HG03135 (cell line): ENCODE measurements around the gene TEX22.

ENCODE experiments used
- ATAC-seq: cut with Tn5 transposase; IDR thresholded peaks from one replicate; pipeline ENCODE4 v1.9.1; 2021; ENCODE audit warnings: mild to moderate bottlenecking, moderate library complexity; ENCODE audit not compliant: unreplicated experiment

The TEX22 gene

DNA sequence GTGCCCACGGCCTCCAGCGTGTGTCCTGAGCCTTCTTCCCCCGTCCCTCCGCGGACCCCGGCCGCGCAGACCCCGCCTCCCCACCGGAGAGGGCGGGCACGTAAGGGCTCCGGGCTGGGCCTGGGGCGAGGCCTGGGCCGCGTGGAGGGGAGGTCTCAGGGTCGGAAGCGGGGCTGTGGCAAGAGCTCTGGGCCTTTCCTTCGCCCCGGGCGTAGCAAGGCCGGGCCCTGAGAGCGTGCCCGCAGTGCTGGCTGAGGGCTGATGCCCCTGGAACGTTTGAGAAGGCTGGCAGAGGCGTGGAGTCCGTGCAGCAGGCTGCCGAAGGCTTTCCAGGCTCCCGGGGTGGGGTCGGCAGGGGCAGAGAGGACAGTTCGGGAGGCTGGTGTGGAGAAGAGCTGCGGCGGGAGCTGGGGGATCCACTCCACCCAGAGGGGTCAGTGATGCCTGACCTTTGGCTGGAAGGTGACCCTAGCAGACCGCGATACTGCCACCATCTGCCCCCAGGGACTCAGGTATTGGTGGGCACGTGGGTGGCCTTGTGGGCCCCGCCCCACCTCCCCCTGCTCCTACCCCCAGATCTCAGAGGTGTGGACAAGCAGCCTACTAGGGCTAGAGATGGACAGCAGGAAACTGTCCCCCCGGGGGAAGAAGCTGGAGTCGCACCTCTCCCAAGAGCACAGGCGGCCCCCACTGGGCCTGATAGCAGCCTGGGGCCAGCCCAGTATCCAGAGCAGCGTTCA, 558 bp downstream of the TEX22 start:
- peak; percentile 42 for ATAC-seq

DNA sequence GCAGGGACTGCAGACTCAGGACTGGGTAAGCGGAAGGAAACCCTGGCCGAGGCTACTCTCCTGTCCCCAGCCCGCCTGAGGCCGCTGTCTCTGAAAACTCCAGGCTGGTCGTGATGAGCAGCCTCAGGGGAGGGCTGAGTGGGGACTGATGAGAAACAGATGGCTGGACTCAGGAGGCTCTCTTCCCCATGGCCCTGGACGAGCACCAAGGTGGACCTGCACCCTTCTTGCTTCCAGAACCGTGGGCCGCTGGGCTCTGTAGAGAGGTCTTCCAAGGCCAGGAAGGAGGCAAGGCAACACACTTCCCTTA, 1.1 kb downstream of the TEX22 start:
- no peak for ATAC-seq

DNA sequence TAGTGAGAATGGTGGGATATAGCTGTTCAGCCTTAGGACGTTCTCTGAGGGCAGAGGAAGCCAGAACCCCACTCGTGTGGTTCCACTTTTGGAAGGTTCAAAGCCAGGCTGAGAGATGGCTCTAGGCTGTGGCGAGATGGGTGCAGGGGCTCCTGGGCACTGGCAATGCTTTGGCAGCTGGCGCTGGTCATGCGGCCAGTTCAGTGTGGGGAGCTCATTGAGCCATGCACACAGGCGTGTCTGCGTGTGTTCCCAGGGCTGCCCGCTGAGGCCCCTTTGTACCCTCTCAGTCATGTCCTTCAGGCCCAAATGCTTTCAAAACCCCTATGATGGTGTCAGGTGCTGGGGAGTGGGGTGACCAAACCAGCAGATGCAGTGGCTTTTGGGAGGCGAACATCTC, 1.7 kb downstream of the TEX22 start:
- no peak for ATAC-seq

DNA sequence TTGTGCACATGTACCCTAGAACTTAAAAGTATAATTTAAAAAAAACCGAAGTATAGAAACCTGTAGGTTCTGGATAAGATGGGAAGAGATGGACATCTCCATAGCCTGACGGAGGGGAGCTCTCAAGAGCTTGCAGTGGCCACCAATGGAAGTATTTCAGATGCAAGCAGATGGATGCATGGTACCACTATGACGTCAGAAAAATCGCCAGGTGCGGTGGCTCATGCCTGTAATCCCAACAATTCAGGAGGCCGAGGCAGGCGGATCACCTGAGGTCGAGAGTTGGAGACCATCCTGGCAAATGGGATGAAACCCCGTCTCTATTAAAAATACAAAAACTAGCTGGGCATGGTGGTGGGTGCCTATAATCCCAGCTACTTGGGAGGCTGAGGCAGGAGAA, 3.4 kb downstream of the TEX22 start:
- ATAC-seq = no peak

DNA sequence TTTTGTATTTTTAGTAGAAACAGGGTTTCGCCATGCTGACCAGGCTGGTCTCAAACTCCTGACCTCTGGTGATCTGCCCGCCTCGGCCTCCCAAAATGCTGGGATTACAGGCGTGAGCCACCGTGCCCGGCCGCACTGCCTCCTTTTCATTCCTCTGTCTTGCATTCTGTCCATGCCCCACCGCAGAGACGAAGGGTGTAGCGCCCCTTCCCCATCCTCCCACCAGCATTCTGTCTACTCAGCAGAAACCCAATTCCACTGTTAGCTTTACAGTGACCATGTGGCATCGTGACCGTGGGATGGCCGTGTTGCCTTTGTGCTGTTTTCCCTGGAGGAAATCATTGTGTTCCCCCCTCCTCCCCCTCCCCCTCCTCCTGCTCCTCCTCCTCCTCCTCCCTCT, 10.3 kb downstream of the TEX22 start:
- ATAC-seq = no peak

DNA sequence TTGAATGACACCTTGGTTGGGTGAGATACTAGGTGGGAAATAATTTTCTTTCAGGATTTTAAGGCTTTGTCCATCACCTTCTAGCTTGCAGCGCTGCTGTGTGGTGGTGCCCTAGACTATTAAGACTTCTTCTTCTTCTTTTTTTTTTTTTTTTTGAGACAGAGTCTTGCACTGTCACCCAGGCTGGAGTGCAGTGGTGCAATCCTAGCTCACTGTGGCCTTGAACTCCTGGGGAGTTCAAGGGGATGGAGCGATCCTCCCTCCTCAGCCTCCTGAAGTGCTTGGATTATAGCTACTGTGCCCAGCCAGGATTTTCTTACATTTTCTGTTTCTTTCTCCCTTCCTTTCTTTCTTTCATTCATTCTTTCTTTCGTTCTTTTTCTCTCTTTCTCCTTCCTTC, 11.0 kb downstream of the TEX22 start:
- no peak for ATAC-seq

DNA sequence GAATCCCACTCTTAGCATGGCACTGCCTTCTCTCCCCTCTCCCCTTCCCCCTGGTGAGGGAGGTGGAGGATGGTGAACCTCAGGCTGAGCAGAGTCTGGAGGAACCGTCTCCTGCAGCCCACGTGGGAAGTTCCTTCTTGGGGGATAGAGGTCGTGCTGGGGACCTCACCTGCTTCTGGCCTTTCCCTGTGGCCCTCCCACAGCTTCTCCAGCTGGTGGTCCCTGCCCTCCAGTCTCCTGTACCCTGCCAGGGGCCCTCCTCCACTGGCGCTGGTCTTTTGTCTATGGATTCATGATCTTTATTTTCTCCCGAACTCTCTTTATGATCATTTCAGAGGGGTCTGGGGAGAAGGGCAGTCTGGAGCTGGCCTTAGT, 12.3 kb downstream of the TEX22 start:
- no peak for ATAC-seq

DNA sequence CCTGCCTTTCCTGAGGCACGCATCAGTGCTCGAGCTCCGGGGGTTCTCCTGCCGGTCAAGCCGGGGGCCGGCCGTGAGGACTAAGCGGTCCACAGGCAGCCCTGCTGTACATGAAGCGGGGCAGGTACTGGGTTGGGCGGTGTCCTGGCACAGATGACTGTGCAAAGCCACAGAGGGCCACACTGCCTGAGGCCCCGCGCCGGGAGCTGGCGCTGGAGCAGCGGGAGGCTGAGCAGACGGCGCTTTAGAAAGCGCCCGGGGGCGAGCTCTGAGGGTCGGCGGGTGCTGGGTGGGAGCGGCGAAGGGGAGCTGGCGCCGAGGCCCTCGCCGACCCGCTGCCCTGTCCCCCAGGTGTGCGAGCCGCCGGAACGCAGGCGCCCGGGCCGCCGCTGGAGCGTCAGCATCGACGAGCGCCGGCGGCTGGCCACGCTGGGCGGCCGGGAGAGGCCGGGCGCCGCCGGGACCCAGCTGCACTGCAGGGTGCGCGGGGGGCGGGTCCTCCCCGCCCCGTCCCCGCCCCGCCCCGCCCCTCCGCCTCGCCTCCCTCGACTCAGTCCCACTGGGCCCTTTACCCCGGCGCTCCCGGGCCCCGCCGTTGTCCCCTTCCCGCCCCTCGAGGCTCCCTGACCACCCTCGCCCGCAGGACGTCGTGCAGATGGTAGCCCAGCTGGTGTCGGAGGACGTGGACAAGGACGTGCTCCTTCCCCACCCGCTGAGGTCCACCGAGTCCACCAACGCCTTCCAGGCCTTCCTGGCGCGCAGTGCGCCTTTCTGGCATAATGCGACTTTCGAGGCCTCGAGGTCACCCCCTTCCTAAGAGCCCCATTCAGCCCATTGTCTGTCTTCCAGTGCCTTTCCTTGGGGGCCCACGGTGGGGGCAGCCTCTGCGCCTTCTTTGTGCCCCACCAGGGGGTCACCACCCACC, 12.9 kb downstream of the TEX22 start:
- no peak for ATAC-seq

DNA sequence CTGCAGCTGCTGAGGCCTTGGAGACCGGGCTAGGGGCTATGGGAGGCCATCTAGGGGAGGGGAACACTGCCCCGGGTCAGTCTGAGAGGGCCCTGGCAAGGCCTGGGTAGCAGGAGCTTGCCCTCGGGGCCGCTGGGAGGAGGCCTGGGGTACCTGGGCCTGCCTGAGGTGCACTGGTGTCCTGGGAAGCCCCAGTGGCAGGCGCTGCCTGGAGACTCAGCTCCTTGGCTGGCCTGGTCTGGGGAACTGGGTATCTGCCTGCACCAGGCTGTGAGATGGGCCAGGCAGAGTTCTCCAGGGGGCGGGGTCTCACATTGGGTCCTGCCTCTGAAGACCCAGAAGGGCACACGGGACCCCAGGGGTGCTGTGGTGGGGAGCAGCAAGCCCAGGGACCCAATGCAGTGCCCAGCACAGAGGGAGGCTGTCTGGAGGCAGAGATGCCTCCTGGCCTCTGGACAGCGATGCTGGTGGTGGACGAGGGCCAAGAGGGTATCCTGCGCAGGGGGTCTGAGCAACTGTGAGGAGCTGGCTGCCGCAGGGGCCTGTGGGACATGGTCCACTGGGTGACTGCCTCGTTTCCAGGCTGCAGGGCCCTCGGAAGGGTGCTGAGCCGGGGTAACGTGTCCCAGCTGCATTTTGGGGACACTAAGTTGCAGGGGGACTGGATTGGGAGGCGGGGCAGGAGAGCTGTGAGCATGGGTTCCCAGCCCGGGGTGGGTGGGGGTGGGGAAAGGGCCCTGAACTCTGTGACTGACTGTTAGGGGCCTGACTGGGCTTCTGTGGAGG, 13.8 kb downstream of the TEX22 start:
- ATAC-seq = no peak

DNA sequence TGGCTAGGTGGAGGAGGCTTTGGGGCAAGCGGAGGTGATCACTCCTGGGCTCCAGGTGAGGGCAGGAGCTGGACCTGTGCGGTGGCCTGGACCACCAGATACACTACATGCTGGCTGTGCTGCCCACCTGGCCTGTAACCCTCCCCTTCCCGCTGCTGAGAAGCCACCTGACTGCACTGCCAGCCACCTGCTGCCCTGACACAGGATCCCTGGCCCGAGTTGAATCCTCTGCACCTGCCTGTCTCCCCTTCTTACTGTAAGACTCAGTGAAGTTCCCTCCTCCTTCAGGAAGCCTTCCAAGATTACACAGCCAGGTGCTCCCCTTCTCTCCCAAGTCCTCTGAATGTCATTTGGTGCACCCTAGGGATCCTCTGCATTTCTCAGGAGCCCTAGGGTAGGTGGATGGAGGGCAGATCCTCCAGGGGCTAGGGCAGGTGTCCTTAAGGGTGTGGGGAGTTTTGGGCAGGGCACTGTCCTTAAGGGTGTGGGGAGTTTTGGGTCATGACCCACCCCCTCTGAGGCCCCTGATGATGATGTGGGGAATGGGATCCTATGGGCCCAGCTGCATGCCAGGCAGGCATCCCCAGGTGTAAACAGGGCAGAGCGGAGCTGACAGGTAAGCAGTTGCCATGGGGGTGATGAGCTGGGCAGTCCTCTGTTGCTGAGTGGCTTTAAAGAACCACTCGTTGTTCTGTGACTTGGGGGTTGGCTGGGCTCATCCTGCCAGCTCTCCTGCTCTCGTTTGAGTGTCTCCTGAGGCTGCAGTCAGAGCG, 14.6 kb downstream of the TEX22 start:
- ATAC-seq = no peak

DNA sequence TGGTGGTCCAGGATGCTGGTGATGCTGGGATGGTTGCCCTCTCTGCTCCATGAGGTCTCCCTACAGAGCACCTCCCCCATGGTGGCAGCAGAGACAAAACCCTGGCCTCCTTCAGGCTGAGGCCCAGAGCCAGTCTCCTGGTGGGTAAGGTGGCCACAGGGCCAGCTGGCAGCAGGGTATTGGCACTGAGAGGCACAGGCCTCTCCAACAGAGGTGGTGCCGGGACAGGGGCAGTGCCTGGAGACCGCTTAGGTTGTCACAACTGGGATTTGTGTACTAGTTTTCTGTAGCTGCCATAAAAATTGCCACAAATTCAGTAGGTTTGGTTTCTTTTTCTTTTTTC, 15.2 kb downstream of the TEX22 start:
- no peak for ATAC-seq

DNA sequence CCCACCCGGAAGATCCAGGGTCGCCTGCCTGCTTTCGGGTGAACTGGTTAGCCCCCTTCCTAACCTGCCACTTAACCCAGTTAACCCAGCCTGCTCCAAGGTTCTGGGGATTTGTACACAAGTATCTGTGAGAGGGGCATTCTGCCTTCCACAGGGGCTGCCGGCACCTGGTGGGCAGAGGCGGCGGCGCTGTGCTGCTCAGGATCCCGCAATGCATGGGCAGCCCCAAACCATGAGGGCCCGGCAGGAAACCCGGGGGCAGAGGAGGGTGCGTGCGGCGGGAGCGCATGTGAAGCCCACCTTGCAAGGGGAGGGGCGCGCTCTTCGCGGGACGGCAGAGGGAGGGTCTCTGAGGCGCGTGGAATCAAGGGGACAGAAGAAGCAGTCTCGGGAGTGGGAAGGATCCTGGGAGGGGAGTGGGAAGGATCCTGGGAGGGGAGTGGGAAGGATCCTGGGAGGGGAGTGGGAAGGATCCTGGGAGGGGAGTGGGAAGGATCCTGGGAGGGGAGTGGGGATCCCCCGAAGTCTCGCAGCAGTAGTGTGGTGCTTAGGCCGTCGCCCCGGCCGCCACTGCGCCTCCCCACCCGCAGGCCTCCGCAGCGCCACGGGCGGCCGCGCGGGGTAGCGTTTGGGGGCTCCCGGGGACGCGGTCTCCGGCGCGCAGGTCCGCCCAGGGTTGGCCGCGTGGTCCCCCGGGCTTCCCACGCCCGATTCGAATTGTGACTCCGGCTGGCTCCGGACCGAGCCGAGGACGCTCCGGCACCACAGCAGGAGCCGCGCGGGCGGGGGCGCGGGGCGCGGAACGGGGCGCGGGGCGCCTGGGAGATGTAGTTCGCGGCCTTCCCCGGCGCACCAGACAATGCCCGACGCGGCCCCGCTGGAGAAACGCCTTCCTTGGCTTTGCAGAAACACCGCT, 16.4 kb downstream of the TEX22 start:
- peak; percentile 57 for ATAC-seq

DNA sequence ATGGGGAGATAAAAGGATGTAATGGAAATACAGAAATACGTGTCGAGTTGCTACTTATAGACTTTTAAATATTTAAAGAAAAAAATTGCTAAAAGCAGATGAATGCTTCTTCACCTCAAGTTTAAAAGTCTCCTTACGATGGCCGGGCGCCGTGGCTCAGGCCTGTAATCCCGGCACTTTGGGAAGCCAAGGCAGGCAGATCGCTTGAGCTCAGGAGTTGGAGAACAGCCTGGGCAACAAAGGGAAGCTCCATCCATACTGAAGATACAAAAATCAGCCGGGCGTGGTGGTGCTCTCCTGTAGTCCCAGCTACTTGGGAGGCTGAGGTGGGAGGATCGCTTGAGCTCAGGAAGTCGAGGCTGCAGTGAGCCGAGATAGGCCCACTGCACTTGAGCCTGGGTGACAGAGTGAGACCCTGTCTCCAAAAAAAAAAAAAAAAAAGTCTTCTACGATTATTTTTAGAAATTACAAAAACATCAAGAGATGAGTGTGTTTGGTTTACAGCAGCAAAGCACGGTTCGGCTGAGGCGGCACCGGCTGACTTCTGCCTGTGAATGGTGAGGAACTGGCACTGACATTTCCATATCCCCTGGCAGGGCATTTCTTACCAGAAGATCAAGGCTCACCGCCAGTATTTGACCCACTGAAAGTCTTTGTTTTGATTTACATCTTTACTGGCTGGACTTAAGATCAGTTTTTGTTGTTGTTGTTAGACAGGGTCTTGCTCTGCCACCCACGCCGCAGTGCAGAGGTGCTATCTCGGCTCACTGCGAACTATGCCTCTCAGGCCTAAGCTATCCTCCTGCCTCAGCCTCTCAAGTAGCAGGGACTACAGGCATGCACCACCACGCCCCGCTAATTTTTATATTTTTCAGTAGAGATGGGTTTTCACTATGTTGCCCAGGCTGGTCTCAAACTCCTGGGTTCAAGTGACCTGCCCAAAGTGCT, 17.4 kb downstream of the TEX22 start:
- no peak for ATAC-seq

DNA sequence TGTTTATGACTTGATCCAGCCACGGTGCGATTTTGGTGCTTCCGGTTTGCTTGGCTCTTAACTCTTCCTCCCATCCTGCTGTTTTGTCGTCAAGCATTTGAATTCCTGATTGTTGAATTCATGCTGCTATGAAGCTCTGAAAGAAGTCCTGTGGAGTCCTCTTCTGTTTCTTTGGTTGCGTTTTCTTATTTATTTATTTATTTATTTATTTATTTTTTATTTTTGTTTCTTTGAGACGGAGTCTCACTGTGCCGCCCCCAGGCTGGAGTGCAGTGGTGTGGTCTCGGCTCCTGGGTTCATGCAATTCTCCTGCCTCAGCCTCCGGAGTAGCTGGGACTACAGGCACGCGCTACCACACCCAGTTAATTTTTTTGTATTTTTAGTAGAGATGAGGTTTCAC, 18.3 kb downstream of the TEX22 start:
- ATAC-seq = no peak

DNA sequence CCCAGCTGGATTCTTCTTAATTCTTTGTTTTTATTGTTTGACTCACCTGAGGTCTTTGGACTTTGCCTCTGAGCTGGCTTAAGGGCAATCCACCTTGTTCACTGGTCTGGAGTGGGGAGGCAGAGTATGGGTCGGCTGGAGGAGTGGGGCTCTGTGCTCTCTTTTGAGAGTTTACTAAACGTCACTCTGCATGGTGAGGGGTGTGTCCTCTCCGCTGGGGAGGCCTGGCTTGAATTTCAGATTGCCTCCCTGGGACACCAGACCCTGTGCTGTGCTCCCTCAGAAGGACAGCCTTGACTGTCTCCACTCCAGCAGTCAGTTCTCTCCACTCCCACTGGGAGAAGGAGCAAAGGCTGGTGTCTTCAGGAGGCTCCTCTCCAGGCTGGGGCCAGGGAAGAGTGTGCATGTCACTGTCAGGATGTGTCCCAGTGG, 19.4 kb downstream of the TEX22 start:
- no peak for ATAC-seq

DNA sequence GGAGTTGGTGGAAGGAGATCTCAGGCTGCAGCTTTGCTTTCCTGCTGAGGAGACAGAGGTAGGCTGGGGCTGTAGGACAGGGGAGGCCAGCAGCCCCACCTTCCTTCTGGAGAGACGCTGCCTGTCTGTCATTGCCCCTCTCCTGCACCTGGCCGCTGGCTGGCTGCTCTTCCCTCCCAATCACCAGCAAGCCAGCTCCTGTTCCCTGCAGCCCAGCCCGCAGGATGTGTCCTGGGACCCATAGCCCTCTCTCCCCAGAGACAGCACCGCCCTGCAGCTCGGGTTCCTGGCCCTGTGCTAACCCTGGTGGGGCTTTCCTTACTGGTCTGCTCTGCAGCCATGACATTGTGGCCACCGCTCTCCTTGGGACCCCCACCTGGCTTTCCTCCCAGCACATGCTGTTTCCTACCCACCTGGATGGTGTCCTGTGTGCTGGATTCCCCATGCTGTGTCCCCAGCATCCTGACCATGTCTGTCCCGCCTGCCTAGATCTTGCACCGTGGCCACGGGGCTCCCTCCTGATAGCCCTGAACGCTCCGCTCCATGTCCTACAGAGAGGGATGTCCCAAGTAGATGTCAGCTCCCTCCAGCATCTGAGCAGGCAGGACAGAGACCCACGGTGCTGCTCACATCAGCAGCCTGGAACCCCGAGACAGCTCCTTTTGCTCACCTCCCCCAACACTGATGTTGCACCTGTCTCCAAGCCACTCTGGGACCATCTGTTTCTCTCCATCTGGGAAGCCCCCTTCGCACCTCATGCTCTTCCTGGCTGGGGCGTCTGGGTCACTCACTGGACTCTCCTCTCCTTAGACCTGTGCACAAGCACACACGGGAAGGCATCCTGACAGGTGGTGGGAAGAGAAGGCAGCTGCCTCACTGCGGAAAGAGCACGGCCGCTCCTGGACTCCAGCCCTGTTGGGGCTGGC, 20.2 kb downstream of the TEX22 start:
- no peak for ATAC-seq

DNA sequence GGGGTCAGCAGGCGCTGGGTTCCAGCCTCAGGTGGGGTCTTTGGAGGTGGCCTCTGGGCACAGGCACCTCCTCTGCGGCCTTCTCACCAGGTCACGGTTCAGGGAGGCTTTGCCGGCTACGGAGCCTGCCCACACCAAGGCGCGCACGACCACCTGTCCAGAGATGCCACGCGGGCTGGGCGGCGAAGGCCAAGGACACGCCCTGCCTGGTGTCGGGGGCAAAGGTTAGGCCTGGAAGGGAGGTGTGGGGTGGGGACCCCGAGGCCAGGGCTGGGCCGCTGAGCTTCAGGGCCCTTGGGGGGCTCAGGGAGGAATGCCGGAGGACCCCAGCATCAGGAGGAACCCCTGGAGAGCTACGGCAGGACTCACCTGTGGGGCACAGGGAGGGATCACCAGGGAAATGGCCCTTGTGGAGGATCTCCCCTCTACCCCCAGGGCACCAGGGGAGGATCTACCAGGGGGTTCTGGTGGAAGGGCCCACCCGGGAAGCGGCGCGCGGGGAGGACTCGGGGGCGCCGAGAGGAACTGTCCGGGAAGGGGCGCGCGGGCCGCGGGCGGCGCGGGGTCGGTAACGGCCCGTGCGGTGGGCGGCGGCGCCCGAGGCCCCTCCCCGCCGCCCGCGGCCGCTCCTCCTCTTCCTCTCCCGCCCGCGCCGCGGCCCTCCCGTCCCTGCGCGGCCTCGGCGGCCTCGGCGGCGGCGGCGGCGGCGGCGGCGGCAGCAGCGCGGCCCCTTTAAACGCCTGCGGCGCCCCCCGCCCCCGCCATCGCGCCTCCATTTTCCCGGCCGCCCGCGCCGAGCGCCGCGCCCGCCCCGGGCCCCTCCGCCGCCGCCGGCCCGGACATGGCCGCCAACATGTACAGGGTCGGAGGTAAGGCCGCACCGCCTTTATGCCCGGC, 21.1 kb downstream of the TEX22 start, which contains the start of gene MTA1:
Gene MTA1 (plus strand): TSS at position 633 of the 897 bp plus-strand sequence. CDS start 209 bp downstream, at position 842.
- no peak for ATAC-seq
